Daoy (cell line): Measurements from ENCODE around the gene DNAJC17. TPM values are rescaled to one million over a fixed set of nuclear protein-coding genes. Genes with fewer than 3 reads are reported as not detected.

Experiments
- DNase-seq: peaks from one replicate; pipeline ENCODE4 v3.0.0-alpha.2; 2015; ENCODE audit warnings: low read depth
- total RNA-seq: library from RNA; depleted of rRNA; stranded (reverse); fragments of >200 nt; shearing (Covaris generic); gene quantifications from 2 replicates; pipeline ENCODE4 v1.2.3, GENCODE V29; 2014

DNAJC17 gene
- total RNA-seq, 1 experiment from 2014 or later: 34.9 TPM

DNA sequence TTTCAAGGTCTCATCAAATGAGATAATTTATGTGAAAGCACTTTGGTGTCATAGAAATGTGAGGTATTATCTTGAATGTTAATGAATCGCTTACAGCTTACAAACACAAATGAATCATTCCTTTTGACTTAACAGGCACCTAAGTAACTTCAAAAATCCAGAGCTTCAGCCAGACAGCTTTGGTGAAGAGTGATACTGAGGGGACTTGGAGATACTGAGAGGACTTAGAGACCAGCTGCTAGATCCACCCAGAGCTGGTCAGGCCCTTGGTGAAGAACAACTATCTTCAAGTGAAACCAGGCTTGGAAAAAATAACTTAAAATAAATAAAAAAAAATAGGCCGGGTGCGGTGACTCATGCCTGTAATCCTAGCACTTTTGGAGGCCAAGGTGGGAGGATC is 16.6 kb downstream of the DNAJC17 start:
- no peak for DNase-seq

DNA sequence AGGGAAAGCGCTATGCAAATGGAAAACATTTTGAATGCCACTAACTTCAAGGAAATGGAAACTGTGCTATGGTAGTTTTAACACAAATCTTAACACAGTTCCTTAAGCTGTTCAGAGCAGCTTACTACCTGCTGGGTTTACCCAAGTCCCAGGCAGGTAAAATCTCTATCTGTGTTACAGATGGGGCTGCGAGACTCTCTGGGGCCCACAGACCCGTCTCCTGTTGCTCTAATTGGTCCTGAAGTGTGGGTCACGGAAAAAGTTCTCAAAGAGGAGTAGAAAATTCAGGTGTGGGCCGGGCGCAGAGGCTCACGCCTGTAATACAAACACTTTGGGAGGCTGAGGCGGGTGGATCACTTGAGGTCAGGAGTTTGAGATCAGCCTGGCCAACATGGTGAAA is 17.3 kb downstream of the DNAJC17 start:
- DNase-seq: no peak

DNA sequence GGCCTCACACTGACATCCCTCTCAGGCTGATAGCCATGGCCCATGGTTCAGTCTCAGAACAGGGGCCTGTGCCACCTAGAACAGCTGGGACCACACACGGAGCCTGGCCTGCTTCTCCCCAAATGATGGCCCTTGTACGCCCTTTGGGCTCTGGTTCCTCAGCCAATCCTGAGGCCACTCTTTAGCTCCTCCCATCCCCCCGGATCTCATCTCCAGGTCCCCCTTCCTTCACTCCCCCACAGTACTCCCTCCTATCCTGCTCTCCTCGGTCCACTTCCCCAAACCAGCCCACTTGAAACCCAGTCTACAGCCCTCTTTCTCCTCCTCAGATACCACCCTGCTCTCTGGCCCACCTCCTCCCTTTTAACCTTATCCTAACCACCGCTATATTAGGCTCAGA is 18.2 kb downstream of the DNAJC17 start:
- no peak for DNase-seq

DNA sequence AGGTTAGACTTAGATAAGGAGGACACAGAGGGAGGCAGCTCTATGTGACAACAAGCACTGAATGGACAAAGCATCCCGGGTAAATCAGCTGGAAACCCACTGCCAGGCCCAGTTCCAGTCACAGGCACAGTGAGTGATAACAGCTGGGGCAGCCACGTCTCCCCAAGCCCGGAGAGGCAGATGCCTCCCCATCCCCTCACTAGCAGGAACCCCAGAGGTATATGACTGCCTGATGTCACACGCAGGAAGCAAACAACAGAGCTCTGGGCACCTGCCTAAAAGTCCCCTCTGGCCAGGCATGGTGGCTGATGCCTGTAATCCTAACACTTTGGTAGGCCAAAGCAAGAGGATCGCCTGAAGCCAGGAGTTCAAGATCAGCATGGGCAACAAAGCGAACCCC is 19.3 kb downstream of the DNAJC17 start:
- DNase-seq: no peak

DNA sequence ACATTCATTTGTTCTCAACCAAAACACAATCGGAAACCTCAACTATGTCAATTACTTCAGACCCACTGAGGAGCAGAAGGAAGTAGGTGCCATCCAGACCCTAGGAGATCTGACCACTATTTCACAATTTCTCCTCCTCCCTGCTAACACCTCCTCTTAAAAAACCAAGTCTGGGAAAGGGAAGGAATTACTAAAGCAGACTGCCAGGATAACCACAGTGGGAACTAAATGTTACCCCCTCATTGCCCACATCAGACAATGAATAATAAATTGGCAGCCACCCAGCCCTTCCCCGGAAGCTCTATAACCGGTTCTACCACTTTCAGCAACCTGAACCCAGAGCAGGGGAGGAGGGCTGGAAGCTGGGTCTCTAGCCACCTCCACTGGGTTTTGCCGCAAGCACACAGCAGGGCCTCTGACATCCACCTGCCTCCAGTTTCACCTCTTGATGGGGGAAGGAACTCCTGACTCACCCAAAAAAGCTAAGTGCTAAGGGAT is 19.9 kb downstream of the DNAJC17 start:
- peak; percentile 89 for DNase-seq

DNA sequence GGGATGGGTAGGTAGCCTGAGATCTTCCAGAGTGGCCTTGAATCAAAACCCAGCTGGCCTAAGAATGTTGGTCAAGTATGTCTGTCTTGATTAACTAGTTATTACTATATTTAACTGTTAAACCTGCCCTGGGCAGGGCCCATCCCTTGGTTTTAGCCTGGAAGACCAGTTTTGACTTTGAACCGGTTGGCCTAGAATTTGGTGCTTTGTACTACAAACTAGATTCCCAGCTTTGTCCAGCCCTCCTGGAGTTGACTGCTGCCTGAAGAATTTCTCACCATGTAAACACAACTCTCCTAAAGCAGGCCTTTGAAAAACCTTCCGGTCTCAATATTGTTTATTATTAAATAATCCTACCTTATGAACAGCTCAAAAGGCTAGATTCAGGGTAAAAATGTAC is 21.5 kb downstream of the DNAJC17 start:
- DNase-seq: no peak

DNA sequence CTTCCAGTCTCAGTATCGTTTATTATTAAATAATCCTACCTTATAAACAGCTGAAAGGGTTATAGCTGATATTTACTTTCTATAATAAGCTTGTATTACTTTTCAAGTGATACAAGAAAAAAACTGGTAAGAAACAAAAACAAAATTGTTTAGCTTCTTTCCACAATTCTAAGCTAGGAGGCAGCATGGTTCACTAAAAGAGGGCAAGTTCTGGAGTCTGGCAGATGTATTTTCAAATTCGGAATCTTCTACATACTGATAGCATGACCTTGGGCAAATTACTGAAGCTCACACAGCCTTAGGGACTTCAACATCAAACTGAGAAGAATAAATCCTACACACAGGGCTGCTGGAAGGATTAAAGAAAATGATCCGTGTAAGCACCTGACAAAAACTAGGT is 22.1 kb downstream of the DNAJC17 start:
- DNase-seq: no peak

DNA sequence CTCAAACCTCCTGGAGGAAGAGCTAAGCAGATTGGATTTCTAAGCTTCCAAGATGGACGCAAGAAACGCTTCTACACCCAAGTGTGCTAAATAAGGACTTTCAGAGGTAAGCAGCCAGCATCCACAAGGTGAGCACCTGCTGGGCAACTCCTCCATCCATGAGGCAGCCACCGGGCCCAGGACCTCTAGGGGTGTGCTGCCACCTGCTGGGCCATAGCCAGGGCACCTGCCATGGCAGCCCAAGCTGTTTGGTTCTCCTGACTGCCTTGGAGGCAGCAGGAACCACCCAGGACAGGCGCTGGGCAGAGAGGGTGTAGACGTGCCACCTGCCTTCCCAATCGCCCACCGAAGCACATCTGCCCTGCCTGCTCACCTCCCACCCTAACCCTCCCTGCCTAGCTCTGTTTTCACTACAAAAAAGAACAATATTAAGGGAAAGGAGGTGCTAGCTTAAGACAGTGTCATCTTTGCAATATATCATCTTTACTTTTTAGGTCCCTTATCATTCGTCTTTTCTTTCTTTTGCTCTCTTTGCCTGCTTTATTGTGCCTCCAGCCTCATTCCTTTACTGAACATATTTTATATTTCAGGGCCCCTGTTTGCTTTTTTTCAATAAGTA is 24.6 kb downstream of the DNAJC17 start:
- peak; percentile 73 for DNase-seq

DNA sequence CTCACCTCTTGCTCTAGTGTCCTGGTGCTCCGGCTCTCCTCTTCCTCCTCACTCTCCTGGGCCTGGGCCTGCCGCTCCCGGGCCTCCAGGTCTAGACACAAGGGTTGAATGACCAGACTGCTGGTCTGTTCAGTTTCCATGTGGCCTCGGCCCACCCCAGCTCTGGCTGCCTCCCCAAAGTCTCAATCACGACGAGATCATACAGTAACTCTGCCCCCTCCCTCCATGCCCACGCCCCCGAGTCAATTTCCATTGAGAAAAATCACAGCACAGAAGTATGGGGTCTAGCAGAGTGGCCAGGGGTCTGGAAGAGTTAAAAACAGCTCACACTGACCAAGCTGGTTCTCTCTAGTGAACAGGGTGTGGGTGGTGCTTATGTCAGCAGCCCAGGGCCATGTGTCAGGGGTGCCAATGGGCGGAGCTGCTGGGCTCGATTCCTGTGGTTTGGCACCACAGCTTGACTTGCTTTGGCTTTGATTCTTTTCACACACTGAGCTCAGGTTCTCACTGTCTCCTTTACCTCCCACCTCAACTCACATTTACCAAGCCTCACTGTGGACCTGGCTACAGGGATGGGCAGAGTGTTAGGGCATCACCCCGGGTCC is 30.6 kb downstream of the DNAJC17 start:
- DNase-seq: peak; percentile 88

DNA sequence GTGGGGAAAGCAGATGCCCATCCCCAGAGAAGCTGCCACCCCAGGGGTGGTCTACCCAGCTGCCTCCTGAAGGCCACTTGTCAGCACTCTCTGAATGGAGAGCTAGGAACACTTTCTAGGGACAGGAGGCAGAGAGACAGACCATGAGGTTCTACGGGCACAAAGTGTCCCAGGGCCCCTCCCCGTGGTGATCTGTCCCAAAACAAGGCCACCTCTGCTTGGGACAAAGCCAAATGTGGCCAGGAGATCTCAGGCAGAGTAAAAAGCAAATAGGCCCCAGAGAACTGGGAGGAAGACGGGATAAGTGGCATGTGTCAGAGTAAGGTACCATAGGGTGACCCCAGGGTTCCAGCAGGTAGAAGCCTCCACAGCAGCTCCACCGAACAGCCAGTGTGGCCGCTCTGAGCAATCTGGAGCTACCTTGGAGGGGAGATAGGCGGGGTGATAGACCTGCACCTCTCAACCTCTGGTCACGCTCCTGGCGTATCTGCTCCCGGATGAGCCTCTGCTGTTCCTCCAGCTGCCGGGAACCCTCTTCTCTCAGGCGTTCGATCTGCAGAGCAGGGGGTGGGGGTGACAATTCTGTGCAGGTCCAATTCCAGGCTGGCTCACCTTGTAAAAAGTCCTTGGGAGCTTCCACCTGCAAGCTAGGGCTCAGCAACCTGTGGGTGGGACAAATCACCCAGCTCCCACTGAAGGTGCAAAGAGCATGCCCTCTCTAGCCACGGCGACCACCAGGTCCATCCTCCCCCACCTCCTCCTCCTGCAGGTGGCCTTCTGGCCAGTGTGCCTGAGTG is 31.3 kb downstream of the DNAJC17 start:
- DNase-seq: no peak

DNA sequence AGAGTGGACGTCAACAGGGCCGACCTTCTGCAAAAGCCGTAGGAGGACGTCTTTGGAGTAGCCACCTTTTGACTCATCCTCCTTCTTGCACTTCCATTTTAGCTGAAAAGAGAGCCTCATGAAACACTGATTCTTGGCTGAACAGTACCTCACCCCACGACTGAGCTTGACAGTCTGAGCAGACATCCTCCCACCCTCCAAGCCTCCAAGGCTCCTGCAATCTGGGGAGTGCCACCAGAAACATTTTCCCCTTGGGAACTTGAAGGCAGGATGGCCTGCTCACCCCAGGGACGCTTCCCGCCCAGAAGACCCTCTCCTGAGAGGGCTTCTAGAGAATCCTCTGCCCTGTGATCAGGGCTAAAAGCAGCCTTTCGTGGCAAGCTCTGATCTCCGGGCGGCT is 32.3 kb downstream of the DNAJC17 start:
- no peak for DNase-seq

DNA sequence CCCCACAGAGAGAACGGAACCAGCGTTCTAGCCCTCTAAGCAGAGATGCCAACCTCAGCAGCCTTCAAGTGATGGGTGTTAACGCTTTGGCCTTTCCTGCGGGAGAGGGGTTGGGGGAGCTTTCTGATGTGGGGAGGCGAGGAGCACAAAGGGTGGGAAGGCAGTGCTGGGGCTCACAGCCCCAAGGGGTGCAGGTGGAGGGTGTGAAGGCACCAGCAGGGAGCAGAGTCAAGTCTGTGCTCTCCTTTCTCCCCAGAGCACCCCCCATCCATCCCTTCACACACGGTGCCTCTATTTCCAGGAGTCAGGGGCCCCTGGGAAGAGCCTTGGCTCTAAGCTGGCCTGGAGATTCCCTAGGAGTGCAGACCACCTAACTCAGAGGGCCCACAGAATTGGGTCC is 33.4 kb downstream of the DNAJC17 start:
- no peak for DNase-seq

DNA sequence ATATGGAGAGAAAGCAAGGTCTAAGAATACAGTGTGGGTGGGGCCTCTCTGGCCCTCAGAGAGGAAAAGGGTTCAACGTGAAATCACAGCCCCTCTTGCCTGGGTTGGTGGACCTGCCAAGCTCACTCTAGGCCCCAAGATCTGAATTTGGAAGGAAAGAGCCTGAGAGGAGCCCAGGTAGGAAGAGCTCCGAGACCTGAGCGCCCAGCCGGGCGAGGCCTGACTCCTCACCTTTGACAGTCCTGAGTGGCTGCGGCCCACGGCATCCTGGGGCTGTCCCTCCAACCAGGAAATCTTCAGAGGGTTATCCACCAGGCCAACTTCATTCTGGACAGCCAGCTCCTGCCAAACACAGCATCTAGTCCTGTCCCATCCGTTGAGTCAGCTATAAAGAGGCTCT is 33.8 kb downstream of the DNAJC17 start:
- DNase-seq: no peak

DNA sequence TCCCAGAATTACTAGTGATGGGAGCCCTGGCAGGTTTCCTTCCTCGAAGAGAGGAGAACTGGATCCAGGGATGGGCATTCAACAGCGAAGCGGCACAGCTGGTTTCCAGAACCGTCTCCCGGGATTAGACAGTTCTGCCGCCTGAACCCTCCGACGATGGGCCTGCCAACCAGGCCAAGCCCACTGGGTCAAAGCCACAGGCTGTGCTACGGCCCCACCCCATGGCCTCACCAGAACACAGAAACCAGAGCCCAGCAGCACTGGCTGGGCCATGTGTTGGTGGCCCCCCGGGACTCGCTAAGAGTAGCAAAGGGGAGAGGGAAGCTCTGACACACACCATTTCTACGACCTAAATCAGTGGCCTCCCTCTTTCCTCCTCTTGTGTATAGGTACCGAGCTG is 35.3 kb downstream of the DNAJC17 start:
- DNase-seq: no peak

DNA sequence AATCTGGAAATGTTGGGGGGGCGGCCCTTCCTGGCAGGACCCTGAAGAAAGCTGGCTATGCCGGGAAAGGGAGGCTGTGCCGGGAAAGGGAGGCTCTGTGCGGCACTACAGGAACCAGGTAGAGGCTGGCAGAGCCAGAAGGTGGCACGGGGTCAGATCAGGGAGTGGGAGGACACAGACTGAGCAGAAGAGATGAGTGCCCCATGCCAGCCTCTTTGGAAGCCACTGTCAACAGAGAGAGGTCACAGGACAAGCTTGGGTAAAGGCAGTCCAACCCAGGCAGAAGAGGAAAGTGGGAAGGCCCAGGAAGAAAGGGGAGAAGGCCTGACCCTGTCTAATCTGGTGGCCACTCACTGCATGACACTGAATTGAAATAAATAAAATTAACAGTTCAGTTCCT is 36.0 kb downstream of the DNAJC17 start:
- DNase-seq: no peak

DNA sequence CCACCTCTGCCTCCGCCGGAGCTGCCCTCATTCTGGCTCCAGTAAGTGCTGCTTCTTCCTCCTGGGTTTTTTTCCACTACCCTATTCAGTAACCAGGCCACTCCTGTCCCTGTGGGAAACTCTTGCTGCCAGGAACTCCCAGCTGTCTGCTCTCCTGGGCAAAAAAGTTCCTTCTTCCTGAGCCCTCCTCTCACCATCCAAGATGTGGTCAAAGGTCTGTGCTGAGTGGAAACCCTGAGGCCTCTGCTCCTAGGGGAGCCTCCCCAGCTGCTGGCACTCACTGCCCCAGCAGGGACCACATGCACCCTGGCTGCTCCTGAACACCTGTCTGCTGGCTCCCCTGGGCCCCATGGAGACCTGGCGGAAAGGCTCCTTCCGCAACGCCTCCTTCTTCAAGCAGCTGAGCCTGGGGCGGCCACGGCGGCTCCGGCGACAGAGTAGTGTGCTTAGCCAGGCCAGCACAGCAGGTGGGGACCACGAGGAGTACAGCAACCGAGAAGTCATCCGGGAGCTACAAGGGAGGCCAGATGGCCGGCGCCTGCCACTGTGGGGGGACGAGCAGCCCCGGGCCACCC is 37.0 kb downstream of the DNAJC17 start:
- DNase-seq: peak; percentile 22

DNA sequence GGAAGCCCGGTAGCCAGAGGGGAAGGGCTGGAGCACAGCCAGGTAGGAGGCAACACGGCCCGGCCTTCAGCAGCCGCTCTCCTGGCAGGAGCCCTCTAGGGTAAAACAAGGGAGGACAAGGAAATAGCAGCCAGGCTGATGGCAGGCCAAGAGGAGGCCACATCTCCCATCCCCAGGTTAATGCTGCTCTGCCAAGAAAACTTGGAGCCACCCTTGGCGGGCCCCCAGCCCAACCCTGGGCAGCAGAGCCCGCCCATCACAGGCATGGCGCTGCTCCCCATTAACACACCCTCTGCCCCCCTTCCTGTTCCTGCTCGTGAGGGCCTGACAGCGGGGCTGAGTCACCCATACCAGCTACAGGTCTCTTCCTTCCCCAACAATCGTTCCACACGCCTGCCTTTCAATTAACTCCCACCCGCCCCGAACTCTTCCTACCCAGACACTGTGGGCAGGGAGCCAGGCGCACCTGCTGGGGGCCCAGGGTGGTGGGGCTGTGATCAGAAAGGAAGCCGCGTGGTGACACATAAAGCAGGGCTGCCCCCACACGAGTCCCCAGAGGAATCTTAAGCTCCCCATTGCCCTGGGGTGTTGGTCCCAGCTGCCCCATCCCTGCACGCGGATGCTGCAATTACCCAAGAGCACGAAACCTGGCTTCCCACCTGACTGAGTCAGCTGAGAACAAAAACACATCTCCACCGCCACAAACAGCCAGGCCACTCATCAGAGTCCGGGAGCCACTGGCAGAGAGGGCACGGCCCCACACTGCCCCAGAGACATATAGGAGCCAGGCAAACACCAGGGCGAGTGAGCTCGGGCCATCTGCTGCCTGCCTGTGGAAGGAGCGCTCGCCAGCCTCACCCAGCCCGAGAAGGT is 37.8 kb downstream of the DNAJC17 start, which contains the start of gene C15orf62:
Gene C15orf62 (plus strand): TSS at position 707 of the 873 bp plus-strand sequence. CDS start 516 bp downstream, outside the sequence.
- peak; percentile 92 for DNase-seq

DNA sequence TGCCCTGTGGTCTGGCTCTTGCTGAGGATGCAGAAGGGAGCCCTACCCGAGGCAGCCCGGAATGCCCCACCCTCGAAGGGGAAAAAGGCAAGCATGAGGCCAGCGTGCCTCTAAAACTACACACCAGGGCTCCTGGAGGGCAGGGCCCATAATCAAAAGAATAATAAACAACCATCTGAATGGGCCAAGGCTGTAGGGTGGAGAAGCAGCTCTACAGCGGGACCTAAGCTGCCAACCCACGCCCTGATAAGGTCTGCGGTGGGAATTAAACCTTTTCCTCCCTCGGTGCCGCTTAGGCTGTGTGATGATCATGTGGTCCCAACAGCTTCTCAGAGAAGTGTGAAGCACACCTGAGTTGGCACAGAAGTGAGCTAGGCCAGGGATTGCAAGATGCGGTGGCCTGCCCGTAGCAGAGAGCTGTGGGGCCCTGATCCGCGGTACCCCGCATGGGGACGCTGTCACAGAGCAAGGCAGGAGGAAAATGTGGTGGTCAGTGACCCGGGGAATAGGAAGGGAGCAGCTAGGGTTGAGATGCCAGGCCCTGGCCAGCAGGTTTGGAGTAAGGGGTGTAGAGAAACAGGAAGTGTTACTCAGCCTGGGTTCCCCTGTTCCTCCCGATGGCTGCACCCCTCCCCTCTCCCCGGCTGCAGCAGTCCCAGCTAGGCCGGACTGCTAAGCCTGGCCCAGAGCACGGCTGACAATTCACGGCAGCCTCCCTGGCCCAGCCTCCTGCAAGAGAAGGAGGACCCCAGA is 38.6 kb downstream of the DNAJC17 start:
- DNase-seq: peak; percentile 79

DNA sequence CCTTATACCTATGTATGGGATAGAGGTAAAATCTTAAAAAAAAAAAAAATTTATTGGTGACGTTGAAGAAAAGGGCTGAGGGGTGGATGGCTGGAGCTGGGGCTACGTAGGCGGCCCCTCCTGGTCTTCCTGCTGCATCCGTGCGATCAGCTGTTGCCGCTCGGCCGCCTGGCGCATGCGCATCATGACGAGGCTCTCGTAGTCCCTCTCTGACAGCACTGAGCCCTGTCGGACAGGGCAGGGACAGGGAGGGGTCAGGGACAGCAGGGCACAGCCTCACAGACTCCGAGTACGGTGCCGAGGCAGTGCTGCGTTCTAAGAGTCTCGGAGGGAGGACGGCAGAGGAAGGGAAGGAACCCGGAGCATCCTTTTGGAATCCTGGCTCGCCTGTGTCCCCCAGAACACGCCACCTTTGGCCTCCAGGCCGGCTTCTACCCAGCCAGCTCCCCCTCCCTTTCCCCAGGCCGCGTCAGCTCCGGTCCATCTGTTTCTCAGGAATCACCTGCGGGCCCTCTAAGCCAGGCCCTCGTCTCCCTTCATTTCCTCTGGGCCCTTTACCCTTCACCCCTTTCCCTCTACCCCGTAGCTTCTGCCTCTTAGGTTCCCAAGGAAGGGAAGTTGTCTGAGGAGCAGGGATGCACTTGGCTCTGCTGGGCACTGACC is 39.3 kb downstream of the DNAJC17 start:
- DNase-seq: no peak
